NCI-H510A treated with DMSO at 0.1 percent for 48 hours (cell line): ENCODE results near the gene FLOT1.
A peak's percentile ranks its signal among the peaks of the same experiment; 100 is the strongest.
"Not testable (repeated sequence)": the region's sequence is repeated elsewhere in the genome, so short reads cannot be mapped to it uniquely, and the experiment has no call there.

Experiments
- DNase-seq: peaks from one replicate; lab custom pipeline; 2025; lab: John Stamatoyannopoulos, UW

Gene FLOT1

DNA sequence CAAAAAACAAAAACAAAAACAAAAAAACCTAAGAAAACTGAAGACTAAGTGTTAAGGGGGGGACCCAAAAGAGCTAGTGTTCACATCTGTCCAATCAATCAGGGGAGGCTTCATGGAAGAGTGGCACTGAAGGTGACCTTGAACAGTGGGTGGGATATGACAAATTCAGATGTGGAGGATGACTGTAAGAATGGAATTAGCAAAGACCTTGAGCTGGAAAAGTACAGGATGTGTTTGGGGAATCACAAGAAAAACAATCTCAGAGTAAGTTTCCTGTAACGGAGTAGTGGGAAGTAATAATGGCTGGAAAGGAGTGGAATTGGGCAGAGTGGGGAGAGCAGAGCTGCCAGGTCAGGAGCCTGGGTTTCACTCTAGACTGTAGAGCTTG lies 4.8 kb upstream of the FLOT1 start:
- no peak for DNase-seq

DNA sequence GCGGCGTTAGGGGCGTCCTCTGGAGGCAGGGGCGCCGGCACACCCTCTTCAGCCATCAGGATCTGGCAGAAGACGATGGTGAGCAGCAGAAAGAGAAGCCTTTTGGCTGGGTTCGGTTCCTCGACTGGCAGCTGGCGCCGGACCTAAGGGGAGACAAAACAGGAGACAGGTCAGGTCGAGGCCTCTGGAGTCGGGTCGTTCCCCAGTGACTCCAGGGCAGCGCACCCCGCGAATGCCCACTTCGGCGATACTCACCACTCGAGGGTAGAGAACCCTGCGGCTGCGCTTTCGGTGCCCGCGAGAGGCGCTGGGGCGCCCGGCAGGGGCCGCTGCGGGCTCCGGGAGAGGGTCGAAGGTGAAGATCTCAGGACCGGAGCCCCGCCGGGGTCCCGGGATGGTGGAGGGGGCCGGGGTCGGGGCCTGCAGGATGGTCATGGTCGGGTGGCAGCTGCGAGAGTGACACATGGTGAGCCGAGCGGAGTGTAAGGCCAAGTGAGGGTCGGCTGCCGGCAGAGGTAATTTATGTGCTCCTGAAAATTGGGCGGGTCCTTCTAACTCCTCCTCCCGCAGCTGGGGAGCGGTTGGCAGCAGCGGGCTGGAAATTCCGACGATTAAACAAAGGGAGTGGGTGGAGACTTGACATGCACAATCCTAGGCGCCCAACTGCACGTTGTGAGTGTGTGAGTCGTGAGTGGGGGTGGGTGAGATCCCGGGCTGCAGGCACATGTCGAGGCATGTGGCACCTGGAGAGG lies 1.7 kb upstream of the FLOT1 start, which contains the start of gene IER3:
Gene IER3 (minus strand): TSS at position 494 of the 752 bp plus-strand sequence. CDS start 29 bp downstream, at position 465.
- DNase-seq, result peak; percentile 78

DNA sequence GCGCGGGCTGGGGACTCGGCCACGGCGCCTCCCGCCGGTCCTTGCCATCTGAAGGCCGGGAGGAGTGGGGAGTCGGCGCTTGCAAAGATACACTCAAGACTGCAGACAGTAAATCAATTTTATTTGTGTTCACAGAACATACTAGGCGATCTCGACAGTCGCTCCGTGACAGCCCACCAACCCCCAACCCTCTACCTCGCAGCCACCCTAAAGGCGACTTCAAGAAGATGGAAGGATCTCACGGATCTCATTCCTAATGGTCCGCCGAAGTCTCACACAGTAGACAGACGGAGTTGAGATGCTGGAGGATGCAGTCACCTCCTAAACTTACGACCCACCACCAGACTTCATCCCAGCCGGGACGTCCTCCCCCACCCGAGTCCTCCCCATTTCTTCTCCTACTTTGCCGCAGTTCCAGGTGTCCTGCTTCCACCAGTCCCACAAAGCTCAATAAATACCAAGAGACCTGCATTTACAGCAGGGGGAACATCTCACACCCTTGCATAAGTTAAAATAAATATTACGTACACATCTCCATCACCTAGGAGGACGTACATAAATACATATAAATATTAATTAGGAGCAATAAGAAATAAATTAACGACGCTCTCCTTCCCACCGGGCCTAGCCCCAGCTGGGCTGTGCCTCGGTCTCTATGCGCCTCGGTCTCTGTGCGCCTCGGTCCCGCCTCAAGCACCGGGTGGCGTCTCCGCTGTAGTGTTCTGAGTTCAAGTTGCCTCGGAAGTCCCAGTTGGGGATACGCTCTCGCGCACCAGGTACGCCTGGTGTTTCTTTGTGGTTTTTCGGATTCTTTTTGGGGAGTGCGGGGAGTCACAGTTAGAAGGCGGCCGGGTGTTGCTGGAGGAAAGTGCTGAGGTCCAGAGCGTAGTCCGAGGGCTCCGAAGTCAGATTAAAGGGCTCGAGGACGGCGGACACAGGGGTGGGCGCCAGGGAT lies 889 bp upstream of the FLOT1 start:
- peak; percentile 14 for DNase-seq

DNA sequence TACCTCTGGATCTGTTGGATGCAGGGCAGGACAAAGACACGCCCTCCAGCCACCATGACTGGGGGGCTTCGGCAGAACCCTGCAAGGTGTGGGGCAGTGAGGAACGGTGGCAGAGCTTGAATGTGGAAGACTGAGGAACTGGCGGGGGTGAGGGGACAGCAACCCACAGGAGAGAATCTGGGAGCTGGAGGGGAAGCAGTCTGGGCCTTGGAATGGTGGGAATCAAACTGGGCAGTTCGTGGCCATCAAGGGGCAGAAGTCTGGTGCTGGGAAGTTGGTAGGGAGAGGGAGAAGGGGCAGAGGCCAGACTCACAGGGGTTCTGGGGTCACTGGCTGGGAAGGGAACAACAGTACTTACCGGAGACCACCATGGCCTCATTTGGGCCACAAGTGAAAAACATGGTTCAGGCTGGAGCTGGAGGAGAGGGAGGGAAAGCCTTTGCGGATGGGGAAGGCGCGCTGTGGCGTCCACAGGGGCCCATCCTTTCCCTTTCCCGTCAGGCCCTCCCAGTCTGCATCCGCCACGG lies 635 bp downstream of the FLOT1 start:
- no peak for DNase-seq

DNA sequence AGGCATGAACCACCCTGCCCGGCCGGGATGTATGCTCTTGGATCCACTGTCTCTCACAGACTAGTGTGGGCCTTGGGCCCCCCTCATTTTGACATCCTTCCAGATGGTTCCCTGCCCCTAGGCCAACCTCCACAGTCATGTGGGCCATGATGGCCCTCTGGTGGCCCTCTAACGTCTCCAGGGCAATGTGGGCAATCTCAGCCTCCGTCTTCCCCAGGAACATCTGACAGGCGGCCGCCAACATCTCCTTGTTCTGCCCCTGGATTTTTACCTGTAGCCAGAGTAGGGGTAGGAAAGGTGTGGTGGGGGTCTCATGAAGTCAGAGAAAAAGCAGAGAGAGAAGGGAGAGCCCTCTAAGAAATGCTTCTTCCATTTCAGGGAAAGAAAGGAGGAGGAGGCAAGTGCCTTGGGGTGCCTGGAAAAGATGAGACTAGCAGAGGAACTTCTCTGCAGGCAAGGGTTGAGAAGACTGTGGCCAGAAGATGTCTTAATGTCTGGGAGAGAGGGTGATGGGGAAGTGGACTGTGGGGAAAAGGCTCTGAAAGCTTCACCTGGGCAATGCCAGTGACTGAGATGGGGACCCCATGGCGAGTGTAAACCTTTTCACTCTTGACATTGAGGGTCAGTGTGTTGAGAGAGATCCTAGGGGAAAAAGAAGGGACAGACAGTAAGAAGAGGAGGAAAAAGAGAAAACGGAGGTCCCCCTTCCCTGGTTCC lies 1.3 kb downstream of the FLOT1 start:
- no peak for DNase-seq

DNA sequence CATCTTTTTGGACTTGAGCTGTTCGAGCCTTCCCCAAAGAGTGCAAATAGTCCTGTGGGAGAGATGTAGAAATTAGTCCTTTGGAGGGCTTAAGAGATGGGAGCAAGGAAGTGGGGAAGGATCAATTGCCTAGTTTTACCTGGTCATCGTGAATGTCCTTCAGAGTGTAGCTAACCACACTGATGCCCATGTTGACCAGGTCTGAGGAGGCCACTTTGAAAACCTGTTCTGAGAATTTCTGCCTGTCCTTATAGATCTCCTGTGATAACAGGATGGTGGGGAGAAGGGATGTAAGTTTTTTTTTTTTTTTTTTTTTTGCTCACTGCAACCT lies 2.0 kb downstream of the FLOT1 start:
- no peak for DNase-seq

DNA sequence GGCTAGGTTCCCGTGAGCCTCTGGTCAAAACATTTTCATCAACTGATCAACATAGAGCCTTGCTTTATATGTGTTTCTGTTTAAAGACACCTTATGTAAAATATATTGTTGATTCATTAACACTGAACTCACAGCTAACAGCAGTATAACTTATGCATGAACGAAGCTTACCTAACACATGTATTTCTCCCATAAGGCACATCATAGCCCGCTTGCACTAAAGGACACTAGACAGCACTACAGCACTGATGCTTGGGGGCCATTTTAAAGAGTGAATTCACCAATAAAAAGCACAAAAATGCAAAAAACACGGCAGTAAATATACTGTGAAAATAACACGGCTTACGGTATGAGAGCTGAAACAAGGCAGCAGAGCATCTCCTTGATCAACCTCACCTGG lies 4.0 kb downstream of the FLOT1 start:
- no peak for DNase-seq

DNA sequence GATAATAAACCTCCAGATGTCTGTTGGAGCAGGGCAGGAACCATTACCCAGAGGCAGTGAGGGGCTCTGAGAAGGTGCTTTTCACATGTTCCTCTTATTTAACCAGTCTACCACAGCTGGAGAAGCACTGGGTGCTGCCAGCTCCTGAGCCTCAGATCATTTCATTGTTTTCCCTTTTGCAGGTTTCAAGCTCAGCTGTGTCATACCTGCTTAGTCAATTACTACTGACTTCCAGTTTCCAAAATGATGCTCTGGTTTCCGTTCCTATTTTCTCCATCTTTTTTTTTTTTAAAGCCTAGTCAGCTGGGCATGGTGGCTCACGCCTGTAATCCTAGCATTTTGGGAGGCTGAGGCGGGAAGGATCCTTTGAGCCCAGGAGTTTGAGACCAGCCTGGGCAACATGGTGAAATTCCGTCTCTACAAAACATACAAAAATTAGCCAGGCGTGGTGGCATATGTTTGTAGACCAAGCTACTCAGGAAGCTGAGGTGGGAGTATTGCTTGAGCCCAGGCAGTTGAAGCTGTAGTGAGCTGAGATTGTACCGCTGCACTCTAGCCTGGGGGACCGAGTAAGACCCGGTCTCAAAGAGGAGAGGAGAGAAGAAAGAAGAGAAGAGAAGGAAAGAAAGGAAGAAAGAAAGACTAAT lies 6.7 kb downstream of the FLOT1 start:
- no peak for DNase-seq

DNA sequence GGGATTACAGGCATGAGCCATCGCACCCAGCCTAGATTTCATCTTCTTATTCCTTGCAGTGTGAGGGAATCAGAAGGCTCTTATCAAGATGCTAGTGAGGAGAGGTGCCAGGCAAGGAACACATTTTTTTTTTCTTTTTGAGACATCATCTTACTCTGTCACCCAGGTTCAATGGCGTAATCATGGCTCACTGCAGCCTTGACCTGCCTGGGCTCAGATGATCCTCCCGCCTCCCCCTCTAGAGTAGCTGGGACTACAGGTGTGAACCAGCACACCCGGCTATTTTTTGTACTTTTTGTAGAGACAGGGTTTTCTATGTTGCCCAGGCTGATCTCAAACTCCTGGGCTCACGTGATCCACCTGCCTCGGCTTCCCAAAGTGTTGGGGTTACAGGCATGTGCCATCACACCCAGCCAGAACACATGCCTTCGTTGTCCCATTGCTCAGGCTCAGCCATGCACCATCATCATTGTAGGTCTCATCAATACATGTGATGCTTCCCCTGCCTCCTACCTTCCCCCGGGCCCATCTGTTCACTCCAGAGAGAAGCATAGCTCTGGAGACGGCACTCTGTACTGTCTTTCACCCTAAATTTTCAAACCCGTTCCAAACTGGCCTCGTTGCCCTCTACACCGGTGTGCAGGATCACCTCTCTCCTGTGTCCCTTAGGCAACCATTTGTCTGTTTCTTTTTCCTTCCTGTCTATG lies 10.1 kb downstream of the FLOT1 start:
- DNase-seq, result no peak

DNA sequence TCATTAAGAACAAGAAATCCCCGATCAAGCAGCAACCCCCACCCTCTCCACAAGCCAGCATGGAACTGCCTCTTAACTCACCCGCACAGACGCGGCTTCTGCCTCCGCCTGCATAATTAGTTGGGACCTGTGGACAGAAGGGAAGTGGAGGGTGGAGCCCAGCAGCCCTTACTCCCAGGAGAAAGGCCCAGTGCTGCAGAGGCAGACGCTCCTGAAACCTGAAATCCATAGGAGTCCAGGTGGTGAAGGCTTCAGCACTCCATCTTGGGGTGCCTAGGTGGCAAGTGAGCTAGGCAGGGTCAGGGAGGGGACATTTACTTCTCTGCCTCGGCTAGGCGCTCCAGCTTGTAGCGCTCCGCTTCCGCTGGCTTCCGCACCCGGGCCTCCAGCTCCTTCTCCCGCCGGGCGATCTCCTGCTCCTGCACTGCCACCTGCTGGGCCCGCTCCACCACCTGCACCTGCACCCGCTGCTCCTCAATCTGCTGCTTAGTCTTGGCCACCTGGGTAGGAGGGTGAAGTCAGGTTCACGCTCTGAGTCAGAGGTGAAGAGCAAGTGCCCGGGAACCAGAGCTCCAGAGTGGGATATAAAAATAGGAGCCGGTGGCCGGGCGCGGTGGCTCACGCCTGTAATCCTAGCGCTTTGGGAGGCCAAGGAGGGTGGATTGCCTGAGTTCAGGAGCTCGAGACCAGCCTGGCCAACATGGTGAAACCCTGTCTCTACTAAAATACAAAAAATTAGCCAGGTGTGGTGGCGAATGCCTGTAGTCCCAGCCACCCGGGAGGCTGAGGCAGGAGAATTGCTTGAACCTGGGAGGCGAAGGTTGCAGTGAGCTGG lies 11.7 kb downstream of the FLOT1 start:
- peak; percentile 92 for DNase-seq

DNA sequence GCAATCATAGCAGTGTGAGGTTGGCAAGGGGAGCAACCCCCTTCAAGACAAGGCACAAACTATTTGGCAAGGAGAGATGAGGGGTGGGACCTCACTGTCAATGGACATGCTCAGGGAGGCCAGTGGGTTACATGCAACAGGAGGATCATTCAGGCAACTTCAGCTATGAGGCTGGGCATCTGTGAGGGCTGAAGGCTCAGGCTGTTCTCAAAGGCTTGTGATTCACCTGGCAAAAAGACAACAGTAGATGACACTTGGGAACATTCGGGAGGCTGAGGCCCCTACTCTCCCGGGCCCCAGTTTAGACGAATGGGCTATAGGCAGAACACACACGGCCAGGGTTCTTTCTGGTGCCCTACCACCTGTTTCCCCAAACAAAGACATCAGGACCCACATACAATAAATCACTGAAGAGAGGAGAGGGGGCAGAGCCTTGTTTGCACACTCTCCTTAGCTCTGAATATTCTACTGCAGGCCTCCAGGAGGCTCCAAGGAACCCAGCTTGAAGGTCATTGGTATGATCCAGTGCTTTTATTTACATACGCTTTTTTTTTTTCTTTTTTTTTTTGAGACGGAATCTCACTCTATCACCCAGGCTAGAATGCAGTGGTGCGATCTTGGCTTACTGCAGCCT lies 14.4 kb downstream of the FLOT1 start:
- DNase-seq, result no peak

DNA sequence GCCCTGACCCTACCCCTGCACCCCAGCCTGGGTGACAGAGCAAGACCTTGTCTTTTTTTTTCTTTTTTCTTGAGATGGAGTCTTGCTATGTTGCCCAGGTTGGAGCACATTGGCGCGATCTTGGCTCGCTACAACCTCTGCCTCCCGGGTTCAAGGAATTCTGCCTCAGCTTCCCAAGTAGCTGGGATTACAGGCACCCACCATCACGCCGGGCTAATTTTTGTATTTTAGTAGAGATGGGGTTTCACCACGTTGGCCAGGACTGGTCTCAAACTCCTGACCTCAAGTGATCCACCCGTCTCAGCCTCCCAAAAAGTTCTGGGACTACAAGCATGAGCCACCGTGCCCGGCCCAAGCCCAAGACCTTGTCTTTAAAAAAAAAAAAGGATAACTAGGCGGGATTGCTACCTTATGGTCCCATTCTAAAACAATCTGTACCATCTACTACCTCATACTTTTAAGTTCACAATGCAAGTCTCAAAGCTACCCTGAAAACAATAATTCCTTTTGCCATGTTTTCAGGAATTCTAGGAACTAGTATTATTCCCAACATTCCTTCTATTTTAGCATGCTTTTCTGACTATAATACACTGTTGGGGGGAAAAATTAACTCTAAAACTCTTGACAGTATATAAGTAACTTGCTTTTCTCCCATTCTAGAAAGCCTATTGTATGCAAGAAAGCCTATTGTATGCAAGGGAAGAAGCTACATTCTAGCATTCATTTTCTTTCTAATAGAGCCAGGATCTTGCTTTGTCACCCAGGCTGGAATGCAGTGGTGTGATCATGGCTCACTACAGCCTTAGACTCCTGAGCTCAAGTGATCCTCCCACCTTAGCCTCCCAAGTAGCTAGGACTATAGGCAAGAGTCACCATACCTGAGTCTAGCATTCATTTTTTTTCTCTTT lies 15.7 kb downstream of the FLOT1 start:
- DNase-seq, result no peak

DNA sequence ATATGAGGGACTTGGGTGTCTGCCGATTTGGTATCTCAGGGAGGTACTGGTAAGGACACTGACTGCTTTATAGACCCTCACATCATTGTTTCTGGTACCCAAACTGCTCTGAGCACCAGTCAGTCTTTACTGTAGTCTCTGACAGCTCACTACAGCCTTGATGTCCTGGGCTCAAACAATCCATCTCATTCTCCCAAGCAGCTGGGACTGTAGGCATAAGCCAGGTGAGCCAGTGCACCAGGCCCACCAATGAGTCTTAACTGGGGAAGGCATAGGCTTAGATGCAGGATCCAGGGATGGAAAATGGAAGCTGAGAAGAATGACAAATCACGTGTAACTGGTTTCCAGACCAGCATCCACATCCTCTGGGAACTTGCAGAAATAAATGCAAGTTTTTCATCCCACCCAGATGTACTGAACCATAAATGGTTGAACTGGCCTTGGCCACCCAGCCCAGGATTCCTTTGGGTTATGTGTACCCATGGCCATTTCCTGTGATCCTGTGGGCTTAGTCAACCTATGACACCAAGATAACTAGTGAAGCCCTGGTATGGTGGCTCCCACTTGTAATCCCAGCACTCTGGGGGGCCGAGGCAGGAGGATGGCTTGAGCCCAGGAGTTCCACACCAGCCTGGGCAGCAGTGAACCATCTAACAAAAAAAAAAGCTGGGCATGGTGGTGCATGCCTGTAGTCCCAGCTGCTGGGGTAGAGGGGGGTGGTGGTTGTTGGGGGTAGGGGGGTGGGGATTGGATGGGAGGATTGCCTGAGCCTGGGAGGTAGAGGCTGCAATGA lies 16.6 kb downstream of the FLOT1 start:
- DNase-seq, result no peak

DNA sequence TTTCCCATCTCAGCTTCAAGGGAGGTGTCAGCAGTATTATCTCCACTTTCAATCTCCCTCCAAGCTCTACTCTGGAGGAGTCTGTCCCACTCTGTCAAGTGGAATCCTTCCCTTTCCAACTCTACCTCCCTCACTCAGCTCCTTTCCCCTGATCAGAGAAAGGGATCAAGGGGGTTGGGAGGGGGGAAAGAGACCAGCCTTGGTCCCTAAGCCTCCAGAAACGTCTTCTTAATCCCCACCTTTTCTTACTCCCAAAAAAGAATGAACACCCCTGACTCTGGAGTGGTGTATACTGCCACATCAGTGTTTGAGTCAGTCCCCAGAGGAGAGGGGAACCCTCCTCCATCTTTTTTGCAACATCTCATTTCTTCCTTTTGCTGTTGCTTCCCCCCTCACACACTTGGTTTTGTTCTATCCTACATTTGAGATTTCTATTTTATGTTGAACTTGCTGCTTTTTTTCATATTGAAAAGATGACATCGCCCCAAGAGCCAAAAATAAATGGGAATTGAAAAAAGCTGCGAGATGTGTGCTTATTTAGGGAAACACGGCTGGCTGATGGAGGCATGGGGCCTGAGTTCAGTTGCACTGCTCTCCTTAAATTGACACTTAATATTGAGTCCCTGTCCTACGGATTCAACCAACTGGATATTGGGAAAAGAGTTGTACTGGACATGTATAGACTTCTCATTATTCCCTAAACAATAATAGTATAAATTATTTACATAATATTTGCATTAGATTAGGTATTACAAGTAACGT lies 17.4 kb downstream of the FLOT1 start:
- no peak for DNase-seq

DNA sequence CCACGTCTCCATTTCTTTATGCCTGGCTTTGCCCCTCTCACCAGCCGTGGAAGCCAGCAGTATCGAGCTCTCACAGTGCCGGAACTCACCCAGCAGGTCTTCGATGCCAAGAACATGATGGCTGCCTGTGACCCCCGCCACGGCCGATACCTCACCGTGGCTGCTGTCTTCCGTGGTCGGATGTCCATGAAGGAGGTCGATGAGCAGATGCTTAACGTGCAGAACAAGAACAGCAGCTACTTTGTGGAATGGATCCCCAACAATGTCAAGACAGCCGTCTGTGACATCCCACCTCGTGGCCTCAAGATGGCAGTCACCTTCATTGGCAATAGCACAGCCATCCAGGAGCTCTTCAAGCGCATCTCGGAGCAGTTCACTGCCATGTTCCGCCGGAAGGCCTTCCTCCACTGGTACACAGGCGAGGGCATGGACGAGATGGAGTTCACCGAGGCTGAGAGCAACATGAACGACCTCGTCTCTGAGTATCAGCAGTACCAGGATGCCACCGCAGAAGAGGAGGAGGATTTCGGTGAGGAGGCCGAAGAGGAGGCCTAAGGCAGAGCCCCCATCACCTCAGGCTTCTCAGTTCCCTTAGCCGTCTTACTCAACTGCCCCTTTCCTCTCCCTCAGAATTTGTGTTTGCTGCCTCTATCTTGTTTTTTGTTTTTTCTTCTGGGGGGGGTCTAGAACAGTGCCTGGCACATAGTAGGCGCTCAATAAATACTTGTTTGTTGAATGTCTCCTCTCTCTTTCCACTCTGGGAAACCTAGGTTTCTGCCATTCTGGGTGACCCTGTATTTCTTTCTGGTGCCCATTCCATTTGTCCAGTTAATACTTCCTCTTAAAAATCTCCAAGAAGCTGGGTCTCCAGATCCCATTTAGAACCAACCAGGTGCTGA lies 18.4 kb downstream of the FLOT1 start:
- not testable (repeated sequence) for DNase-seq
